Liver (tissue), 9 donors: Measurements from ENCODE around the gene KIF6. TPM values are rescaled to one million over a fixed set of nuclear protein-coding genes. Genes with fewer than 3 reads are reported as not detected.

Experiments
- DNase-seq: peaks from one replicate; pipeline ENCODE4 v3.0.0-alpha.2; 2017; ENCODE audit warnings: low spot score
- H3K27ac ChIP-seq, 2 donors: one replicate each; pipeline ENCODE4 v1.7.0; 2013; ENCODE audit warnings: inconsistent platforms in 2 of 2, low read length in 2 of 2, control low read depth in 1 of 2, low read depth in 1 of 2, mild to moderate bottlenecking in 1 of 2
- H3K27me3 ChIP-seq, 4 donors: one replicate each; pipeline versions ENCODE4 v1.6.1 to v1.7.0; 2013; ENCODE audit warnings: low read length in 3 of 4, inconsistent platforms in 1 of 4, mild to moderate bottlenecking in 1 of 4, moderate library complexity in 1 of 4; ENCODE audit not compliant: control insufficient read depth in 4 of 4, insufficient read depth in 4 of 4
- H3K36me3 ChIP-seq, 4 donors: one replicate each; pipeline versions ENCODE4 v1.6.1 to v1.7.0; 2013; ENCODE audit warnings: low read length in 3 of 4, mild to moderate bottlenecking in 3 of 4, low read depth in 1 of 4, moderate library complexity in 1 of 4; ENCODE audit not compliant: control insufficient read depth in 4 of 4, insufficient read depth in 3 of 4
- H3K4me1 ChIP-seq, 4 donors: one replicate each; pipeline versions ENCODE4 v1.6.1 to v1.7.0; 2013; ENCODE audit warnings: low read length in 3 of 4, mild to moderate bottlenecking in 3 of 4, moderate library complexity in 1 of 4; ENCODE audit not compliant: control insufficient read depth in 4 of 4, insufficient read depth in 4 of 4
- H3K4me3 ChIP-seq, 3 donors: one replicate each; pipeline versions ENCODE4 v1.6.1 to v1.7.0; 2013; ENCODE audit warnings: low read length in 3 of 3, control low read depth in 1 of 3, low read depth in 1 of 3, mild to moderate bottlenecking in 1 of 3
- H3K9ac ChIP-seq, 2 donors: one replicate each; pipeline ENCODE4 v1.7.0; 2013; ENCODE audit warnings: low read length in 2 of 2, mild to moderate bottlenecking in 2 of 2, moderate library complexity in 2 of 2, control low read depth in 1 of 2, low read depth in 1 of 2
- H3K9me3 ChIP-seq, 4 donors: one replicate each; pipeline versions ENCODE4 v1.6.1 to v1.7.0; 2013; ENCODE audit warnings: low read length in 3 of 4; ENCODE audit not compliant: control insufficient read depth in 4 of 4
- EGR1 ChIP-seq, 2 donors: IDR thresholded peaks; 2 replicates each; pipeline ENCODE4 v1.6.1; 2016 to 2018; ENCODE audit warnings: antibody characterized with exemption in 2 of 2, low read depth in 2 of 2
- FOXA1 ChIP-seq: IDR thresholded peaks from 2 replicates; pipeline ENCODE4 v1.6.1; 2016; ENCODE audit warnings: antibody characterized with exemption
- FOXA2 ChIP-seq: IDR thresholded peaks from 2 replicates; pipeline ENCODE4 v1.6.1; 2016; ENCODE audit warnings: antibody characterized with exemption
- GABPA ChIP-seq, 2 donors: IDR thresholded peaks in 1 of 2; conservative IDR thresholded peaks in 1 of 2; 2 replicates each; pipeline ENCODE4 v1.6.1; 2016; ENCODE audit warnings: antibody characterized with exemption in 2 of 2, mild to moderate bottlenecking in 1 of 2, moderate library complexity in 1 of 2
- HNF4A ChIP-seq, 2 donors: conservative IDR thresholded peaks; 2 replicates each; pipeline ENCODE4 v1.6.1; 2016; ENCODE audit warnings: antibody characterized with exemption in 2 of 2, mild to moderate bottlenecking in 2 of 2
- HNF4G ChIP-seq: IDR thresholded peaks from 2 replicates; pipeline ENCODE4 v1.6.1; 2016; ENCODE audit warnings: antibody characterized with exemption
- JUND ChIP-seq, 2 donors: IDR thresholded peaks; 2 replicates each; pipeline ENCODE4 v1.6.1; 2016; ENCODE audit warnings: antibody characterized with exemption in 2 of 2
- NR2F2 ChIP-seq: IDR thresholded peaks from 2 replicates; pipeline ENCODE4 v1.6.1; 2016; ENCODE audit warnings: antibody characterized with exemption
- RAD21 ChIP-seq, 2 donors: IDR thresholded peaks; 2 replicates each; pipeline ENCODE4 v1.6.1; 2016; ENCODE audit warnings: antibody characterized with exemption in 2 of 2, mild to moderate bottlenecking in 2 of 2
- RXRA ChIP-seq, 2 donors: IDR thresholded peaks; 2 replicates each; pipeline ENCODE4 v1.6.1; 2017 to 2018; ENCODE audit warnings: antibody characterized with exemption in 2 of 2, mild to moderate bottlenecking in 1 of 2
- SP1 ChIP-seq: IDR thresholded peaks from 2 replicates; pipeline ENCODE4 v1.6.1; 2018; ENCODE audit warnings: antibody characterized with exemption, mild to moderate bottlenecking
- TAF1 ChIP-seq: conservative IDR thresholded peaks from 2 replicates; pipeline ENCODE4 v1.6.1; 2016; ENCODE audit warnings: antibody characterized with exemption, mild to moderate bottlenecking
- YY1 ChIP-seq: IDR thresholded peaks from 2 replicates; pipeline ENCODE4 v1.6.1; 2016; ENCODE audit warnings: antibody characterized with exemption, mild to moderate bottlenecking
- WGBS: extraction: QIAGEN DNeasy Blood & Tissue Kit; methylation state at CpG from one replicate; pipeline ENCODE4 v1.1.7; 2013; 5-methylcytosine and 5-hydroxymethylcytosine counted together
- polyA plus RNA-seq, 2 donors: library from polyadenylated mRNA; stranded (reverse) in 1 of 2; unstranded in 1 of 2; fragments of 200-250 nt in 1 of 2; fragments of >200 nt in 1 of 2; fragmentation: Nextera tagmentation in 1 of 2; extraction: Ambion mirVana in 1 of 2; gene quantifications; one replicate each; pipeline versions ENCODE4 v1.2.1 to v1.2.3, GENCODE V29; 2013 to 2015
- total RNA-seq, 2 donors: library from RNA; depleted of rRNA; stranded (reverse); fragments of >200 nt; gene quantifications; one replicate each; pipeline ENCODE4 v1.2.3, GENCODE V29; 2014
- TF ChIP-seq, protein P1 (sequence below): IDR thresholded peaks from 2 replicates; pipeline ENCODE4 v1.6.1; 2016; ENCODE audit warnings: antibody characterized with exemption
- TF ChIP-seq, protein P2 (sequence below): IDR thresholded peaks from 2 replicates; pipeline ENCODE4 v1.6.1; 2016; ENCODE audit warnings: antibody characterized with exemption
- TF ChIP-seq, protein P3 (sequence below): fragments of 150-350 bp; IDR thresholded peaks from 2 replicates; pipeline ENCODE4 v1.5.1; 2017; ENCODE audit warnings: improper control_type of control experiment, low read depth, low read length; ENCODE audit not compliant: missing input control
- TF ChIP-seq, protein P4 (sequence below): IDR thresholded peaks from 2 replicates; pipeline ENCODE4 v1.6.1; 2016; ENCODE audit warnings: antibody characterized with exemption, mild to moderate bottlenecking
- TF ChIP-seq, protein P5 (sequence below): IDR thresholded peaks from 2 replicates; pipeline ENCODE4 v1.6.1; 2016; ENCODE audit warnings: antibody characterized with exemption
- donor health status: healthy.
- donor health status: healthy.
- donor health status: healthy.
- donor health status: healthy.
- donor health status: healthy.

Gene KIF6
- total and polyA plus RNA-seq, 4 donors = 0.17 to 7.5 (median 0.29) TPM

DNA sequence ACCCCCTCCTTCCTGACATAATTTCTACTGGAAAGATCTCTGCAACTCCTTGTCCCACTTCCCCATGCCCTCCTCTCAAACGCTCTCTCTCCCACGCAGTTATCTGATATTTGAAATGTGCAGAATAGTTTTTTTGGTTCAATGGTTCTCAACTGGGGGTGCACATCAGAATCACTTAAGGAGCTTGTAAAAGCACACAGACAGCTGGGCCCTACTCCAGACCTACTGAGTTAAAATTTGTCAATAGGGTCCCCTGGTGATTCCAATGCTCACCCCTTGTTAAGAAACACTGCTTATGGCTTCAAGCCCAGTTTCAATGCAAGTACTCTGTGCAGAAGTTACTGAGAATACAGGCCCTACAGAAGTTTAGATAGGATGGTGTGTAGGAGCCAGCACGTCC is 357.5 kb downstream of the KIF6 start:
- Histone ChIP-seq H3K9ac (no peak overlapping the region), H3K36me3 (no peaks in the 10 kb centered on the region), H3K9me3 (no peaks in the 10 kb centered on the region), H3K27ac (no peak overlapping the region), H3K4me1 (peaks cover 0 to 12% (median 4%) of the 10 kb centered on the region in 4 donors), H3K4me3 (no peak overlapping the region), H3K27me3 (no peaks in the 10 kb centered on the region)
- no peak for DNase-seq
- 82% methylated on average over 3 of the region's 3 CpGs for WGBS
- no peak for TF ChIP-seq YY1

DNA sequence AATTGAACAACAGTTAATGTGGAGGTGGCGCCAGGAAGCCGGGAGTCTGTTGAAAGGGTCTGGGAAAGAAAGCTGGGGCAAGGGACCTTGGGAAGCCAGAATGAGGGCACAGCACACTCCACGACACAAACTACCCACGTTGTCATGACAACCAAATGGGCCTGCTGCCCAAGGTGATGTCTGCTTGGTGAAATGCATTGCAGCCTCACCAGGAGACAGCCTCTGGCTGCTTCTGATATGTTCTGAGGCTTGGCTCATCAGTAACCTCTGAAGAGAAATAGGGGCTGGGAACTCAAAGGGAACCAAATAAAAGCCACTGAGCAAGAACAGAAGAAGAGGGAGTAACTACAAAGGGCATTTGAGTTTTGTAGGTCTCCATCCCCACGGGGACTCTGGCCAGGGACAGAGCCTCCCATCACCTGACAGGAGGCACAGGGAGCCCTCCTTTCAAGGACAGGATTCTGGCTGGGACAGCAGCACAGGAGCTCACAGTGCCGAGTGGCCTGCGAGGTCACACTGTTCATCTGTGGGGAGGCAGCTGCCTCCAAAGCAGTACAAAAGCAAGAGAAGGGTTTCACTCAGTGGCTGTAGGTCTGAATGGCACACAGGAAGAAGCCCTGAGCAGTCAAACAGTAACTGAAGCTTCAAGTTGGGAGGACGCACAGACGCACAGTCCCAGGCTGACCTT is 358.1 kb downstream of the KIF6 start:
- Histone ChIP-seq H3K9me3 (no peaks in the 10 kb centered on the region), H3K36me3 (no peaks in the 10 kb centered on the region), H3K9ac (no peak overlapping the region), H3K4me3 (no peak overlapping the region), H3K27me3 (no peaks in the 10 kb centered on the region), H3K27ac (no peak overlapping the region), H3K4me1 (peaks cover 3 to 12% (median 5%) of the 10 kb centered on the region in 4 donors)
- DNase-seq = no peak
- WGBS = 81% methylated on average over 9 of the region's 9 CpGs
- no peak for TF ChIP-seq HNF4G

DNA sequence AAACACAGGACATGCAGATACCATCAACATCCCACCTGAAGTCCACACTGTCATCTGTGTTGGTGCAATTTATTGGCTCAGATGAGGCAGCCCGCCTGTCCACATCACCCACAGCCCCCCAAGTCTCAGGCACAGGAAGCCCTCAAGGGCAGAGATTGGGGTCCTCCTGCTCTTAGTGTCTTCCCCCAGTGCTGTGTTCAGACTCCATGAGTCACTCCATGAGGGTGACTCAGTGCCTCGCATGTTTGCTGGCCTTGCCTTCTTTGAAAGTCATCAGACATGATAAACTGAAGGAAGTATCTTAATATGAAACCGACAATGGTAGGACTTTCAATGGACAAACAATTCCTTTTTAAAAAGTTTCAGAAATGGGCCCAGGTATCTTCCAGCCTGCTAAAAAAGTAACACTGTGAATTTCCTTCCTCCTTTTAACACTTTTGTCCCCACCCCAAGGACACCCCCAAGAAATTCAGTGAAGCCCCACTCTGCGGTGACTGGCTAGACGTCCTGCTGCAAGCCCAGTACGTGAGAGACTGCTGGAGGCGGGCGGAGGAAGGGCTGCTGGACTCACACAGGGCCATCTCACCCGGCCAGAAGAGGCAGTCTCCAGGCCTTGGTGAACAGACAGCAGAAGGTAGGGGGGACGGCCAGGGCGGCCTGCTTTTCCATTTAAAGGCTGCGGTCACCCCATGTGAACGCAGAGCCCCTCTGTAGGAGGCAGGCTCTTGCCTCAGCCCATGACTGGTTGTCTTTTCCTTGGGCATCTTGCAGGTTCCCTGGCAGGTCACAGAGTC is 359.7 kb downstream of the KIF6 start:
- Histone ChIP-seq H3K9me3 (no peaks in the 10 kb centered on the region), H3K9ac (no peak overlapping the region), H3K4me3 (no peak overlapping the region), H3K36me3 (no peaks in the 10 kb centered on the region), H3K4me1 (peaks cover 0 to 10% (median 5%) of the 10 kb centered on the region in 4 donors), H3K27me3 (no peaks in the 10 kb centered on the region), H3K27ac (no peak overlapping the region)
- no peak for DNase-seq
- WGBS = 92% methylated on average over 13 of the region's 13 CpGs
- TF ChIP-seq GABPA (IDR thresholded peaks at IDR 0.05 in 1 of 2, conservative IDR thresholded peaks at IDR 0.05 in 1 of 2) (no peak), JUND (IDR thresholded peaks at IDR 0.05) (no peak), YY1 (no peak), SP1 (no peak), HNF4A (conservative IDR thresholded peaks at IDR 0.05) (no peak), TAF1 (no peak), EGR1 (IDR thresholded peaks at IDR 0.05; ENCODE audit: low read depth in 2 of 2) (no peak), HNF4G (no peak), RAD21 (IDR thresholded peaks at IDR 0.05) (no peak), FOXA2 (no peak), FOXA1 (no peak), RXRA (IDR thresholded peaks at IDR 0.05) (no peak), NR2F2 (no peak)
- TF ChIP-seq, protein P1, sequence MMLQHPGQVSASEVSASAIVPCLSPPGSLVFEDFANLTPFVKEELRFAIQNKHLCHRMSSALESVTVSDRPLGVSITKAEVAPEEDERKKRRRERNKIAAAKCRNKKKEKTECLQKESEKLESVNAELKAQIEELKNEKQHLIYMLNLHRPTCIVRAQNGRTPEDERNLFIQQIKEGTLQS = no peak
- TF ChIP-seq, protein P2, sequence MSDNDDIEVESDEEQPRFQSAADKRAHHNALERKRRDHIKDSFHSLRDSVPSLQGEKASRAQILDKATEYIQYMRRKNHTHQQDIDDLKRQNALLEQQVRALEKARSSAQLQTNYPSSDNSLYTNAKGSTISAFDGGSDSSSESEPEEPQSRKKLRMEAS = no peak
- TF ChIP-seq, protein P3, sequence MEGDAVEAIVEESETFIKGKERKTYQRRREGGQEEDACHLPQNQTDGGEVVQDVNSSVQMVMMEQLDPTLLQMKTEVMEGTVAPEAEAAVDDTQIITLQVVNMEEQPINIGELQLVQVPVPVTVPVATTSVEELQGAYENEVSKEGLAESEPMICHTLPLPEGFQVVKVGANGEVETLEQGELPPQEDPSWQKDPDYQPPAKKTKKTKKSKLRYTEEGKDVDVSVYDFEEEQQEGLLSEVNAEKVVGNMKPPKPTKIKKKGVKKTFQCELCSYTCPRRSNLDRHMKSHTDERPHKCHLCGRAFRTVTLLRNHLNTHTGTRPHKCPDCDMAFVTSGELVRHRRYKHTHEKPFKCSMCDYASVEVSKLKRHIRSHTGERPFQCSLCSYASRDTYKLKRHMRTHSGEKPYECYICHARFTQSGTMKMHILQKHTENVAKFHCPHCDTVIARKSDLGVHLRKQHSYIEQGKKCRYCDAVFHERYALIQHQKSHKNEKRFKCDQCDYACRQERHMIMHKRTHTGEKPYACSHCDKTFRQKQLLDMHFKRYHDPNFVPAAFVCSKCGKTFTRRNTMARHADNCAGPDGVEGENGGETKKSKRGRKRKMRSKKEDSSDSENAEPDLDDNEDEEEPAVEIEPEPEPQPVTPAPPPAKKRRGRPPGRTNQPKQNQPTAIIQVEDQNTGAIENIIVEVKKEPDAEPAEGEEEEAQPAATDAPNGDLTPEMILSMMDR = no peak
- TF ChIP-seq, protein P4, sequence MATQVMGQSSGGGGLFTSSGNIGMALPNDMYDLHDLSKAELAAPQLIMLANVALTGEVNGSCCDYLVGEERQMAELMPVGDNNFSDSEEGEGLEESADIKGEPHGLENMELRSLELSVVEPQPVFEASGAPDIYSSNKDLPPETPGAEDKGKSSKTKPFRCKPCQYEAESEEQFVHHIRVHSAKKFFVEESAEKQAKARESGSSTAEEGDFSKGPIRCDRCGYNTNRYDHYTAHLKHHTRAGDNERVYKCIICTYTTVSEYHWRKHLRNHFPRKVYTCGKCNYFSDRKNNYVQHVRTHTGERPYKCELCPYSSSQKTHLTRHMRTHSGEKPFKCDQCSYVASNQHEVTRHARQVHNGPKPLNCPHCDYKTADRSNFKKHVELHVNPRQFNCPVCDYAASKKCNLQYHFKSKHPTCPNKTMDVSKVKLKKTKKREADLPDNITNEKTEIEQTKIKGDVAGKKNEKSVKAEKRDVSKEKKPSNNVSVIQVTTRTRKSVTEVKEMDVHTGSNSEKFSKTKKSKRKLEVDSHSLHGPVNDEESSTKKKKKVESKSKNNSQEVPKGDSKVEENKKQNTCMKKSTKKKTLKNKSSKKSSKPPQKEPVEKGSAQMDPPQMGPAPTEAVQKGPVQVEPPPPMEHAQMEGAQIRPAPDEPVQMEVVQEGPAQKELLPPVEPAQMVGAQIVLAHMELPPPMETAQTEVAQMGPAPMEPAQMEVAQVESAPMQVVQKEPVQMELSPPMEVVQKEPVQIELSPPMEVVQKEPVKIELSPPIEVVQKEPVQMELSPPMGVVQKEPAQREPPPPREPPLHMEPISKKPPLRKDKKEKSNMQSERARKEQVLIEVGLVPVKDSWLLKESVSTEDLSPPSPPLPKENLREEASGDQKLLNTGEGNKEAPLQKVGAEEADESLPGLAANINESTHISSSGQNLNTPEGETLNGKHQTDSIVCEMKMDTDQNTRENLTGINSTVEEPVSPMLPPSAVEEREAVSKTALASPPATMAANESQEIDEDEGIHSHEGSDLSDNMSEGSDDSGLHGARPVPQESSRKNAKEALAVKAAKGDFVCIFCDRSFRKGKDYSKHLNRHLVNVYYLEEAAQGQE = no peak
- TF ChIP-seq, protein P5, sequence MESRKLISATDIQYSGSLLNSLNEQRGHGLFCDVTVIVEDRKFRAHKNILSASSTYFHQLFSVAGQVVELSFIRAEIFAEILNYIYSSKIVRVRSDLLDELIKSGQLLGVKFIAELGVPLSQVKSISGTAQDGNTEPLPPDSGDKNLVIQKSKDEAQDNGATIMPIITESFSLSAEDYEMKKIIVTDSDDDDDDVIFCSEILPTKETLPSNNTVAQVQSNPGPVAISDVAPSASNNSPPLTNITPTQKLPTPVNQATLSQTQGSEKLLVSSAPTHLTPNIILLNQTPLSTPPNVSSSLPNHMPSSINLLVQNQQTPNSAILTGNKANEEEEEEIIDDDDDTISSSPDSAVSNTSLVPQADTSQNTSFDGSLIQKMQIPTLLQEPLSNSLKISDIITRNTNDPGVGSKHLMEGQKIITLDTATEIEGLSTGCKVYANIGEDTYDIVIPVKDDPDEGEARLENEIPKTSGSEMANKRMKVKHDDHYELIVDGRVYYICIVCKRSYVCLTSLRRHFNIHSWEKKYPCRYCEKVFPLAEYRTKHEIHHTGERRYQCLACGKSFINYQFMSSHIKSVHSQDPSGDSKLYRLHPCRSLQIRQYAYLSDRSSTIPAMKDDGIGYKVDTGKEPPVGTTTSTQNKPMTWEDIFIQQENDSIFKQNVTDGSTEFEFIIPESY = no peak
